NCI-H2081 treated with DMSO at 0.1 percent for 48 hours (cell line): ENCODE results near the gene DPCD.
"Not testable (repeated sequence)": the region's sequence is repeated elsewhere in the genome, so short reads cannot be mapped to it uniquely, and the experiment has no call there.

Experiments used
- DNase-seq: peaks from one replicate; lab custom pipeline; 2025; lab: John Stamatoyannopoulos, UW

Gene DPCD

GRCh38 chr10:101619983-101620382 is 31.9 kb downstream of the DPCD start:
- no peak for DNase-seq

- DNase-seq = no peak
Observed at GRCh38 chr10:101623528-101623927, 35.4 kb downstream of the DPCD start.

- no peak for DNase-seq
Observed at GRCh38 chr10:101624526-101625102, 36.5 kb downstream of the DPCD start.

- DNase-seq = no peak
Observed at GRCh38 chr10:101625821-101626412, 37.8 kb downstream of the DPCD start.

GRCh38 chr10:101629837-101630632 is 41.9 kb downstream of the DPCD start:
- no peak for DNase-seq

GRCh38 chr10:101630633-101630920 is 42.5 kb downstream of the DPCD start:
- DNase-seq = no peak

GRCh38 chr10:101631821-101632475 is 43.8 kb downstream of the DPCD start:
- no peak for DNase-seq

- DNase-seq = not testable (repeated sequence)
Observed at GRCh38 chr10:101633510-101633909, 45.4 kb downstream of the DPCD start.

GRCh38 chr10:101639141-101639900 is 51.2 kb downstream of the DPCD start:
- no peak for DNase-seq

- DNase-seq = no peak
Observed at GRCh38 chr10:101643546-101643945, 55.4 kb downstream of the DPCD start.

GRCh38 chr10:101644002-101644401 is 55.9 kb downstream of the DPCD start:
- DNase-seq = no peak

GRCh38 chr10:101645659-101646058 is 57.5 kb downstream of the DPCD start:
- DNase-seq = no peak

GRCh38 chr10:101646364-101646763 is 58.2 kb downstream of the DPCD start:
- no peak for DNase-seq

- no peak for DNase-seq
Observed at GRCh38 chr10:101647255-101647654, 59.1 kb downstream of the DPCD start.

- DNase-seq = no peak
Observed at GRCh38 chr10:101649525-101650085, 61.5 kb downstream of the DPCD start.

- no peak for DNase-seq
Observed at GRCh38 chr10:101650863-101651262, 62.7 kb downstream of the DPCD start.

- no peak for DNase-seq
Observed at GRCh38 chr10:101651336-101651735, 63.2 kb downstream of the DPCD start.

GRCh38 chr10:101653536-101653935 is 65.4 kb downstream of the DPCD start:
- DNase-seq = no peak

- no peak for DNase-seq
Observed at GRCh38 chr10:101655570-101655969, 67.4 kb downstream of the DPCD start.

GRCh38 chr10:101656890-101657289 is 68.8 kb downstream of the DPCD start:
- no peak for DNase-seq

- no peak for DNase-seq
Observed at GRCh38 chr10:101658975-101659374, 70.9 kb downstream of the DPCD start.
